IPS DF 4.7 (cell line): ENCODE measurements around the gene NUP133.
"Not testable (repeated sequence)": the region's sequence is repeated elsewhere in the genome, so short reads cannot be mapped to it uniquely, and the experiment has no call there.

Source experiments
- DNase-seq: peaks from one replicate; pipeline ENCODE4 v3.0.0-alpha.2; 2013; ENCODE audit warnings: low spot score; ENCODE audit errors: extremely low read depth

Gene NUP133

GRCh38 chr1:229420224-229420623 is 87.9 kb downstream of the NUP133 start:
- no peak for DNase-seq

DNA sequence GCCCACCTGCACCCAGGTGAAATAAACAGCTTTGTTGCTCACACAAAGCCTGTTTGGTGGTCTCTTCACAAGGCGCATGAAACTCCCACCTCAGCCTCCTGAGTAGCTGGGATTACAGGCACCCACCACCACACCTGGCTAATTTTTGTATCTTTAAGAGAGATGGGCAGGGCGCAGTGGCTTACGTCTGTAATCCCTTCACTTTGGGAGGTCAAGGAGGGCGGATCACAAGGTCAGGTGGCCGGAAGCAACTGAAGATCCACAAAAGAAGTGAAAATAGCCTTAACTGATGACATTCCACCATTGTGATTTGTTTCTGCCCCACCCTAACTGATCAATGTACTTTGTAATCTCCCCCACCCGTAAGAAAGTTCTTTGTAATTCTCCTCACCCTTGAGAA is 89.6 kb downstream of the NUP133 start:
- not testable (repeated sequence) for DNase-seq

DNA sequence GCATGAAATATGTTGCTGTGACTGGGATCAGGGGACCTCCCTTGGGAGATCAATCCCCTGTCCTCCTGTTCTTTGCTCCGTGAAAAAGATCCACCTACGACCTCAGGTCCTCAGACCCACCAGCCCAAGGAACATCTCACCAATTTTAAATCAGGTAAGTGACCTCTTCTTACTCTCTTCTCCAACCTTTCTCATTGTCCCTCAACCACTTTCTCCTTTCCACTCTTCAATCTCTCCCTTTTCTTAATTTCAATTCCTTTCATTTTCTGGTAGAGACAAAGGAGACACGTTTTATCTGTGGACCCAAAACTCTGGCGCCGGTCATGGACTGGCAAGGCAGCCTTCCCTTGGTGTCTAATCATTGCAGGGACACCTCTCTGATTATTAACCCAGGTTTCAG is 95.3 kb downstream of the NUP133 start:
- not testable (repeated sequence) for DNase-seq

- no peak for DNase-seq
Measured at GRCh38 chr1:229412056-229412455, 96.1 kb downstream of the NUP133 start.

DNA sequence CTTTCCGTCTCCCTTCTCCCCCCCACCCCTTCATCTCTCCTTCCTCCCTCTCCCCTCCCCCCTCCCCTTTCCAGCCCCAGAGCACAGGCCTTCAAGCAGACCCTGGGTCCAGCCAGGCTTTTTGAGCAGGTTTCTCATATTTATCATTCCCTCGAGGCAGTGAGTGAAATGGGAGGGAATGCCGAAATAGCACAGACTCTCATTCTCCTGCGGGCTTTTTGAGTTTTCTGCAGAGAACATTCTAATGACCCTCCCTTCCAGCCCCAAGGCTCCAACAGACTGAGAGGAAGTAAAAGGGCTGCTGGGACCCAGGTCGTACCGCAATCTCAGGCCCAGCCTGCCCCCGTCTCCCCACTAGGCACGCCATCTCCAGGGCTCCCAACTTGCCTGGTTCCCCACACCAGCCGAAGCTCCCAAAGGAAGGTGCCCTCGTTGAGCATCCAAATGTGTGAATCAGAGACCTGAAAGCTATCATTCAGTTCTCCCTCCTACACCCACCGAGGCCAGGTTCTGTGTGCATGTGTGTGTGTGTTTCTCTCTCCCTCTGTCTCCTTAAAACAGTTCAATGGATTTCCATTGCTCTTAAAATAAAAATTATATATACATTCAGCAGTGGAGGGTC is 96.6 kb downstream of the NUP133 start:
- DNase-seq, result no peak

GRCh38 chr1:229410692-229411433 is 97.3 kb downstream of the NUP133 start:
- DNase-seq, result no peak

DNA sequence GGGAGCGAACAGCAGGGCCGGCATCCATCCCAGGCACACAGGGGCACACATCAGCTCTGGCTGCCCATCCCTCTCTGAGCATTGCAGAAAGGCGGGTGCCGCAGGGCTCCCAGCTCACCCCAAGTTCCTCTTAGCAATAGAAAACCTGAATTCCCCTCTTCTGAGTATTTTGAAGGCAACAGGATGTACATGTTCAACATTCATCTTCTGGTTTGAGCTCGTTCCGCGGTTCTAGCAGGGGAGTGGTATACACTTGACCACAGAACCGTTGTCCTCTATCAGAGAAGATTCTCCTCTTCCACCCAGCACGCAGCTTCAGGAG is 97.8 kb downstream of the NUP133 start:
- DNase-seq, result no peak

DNA sequence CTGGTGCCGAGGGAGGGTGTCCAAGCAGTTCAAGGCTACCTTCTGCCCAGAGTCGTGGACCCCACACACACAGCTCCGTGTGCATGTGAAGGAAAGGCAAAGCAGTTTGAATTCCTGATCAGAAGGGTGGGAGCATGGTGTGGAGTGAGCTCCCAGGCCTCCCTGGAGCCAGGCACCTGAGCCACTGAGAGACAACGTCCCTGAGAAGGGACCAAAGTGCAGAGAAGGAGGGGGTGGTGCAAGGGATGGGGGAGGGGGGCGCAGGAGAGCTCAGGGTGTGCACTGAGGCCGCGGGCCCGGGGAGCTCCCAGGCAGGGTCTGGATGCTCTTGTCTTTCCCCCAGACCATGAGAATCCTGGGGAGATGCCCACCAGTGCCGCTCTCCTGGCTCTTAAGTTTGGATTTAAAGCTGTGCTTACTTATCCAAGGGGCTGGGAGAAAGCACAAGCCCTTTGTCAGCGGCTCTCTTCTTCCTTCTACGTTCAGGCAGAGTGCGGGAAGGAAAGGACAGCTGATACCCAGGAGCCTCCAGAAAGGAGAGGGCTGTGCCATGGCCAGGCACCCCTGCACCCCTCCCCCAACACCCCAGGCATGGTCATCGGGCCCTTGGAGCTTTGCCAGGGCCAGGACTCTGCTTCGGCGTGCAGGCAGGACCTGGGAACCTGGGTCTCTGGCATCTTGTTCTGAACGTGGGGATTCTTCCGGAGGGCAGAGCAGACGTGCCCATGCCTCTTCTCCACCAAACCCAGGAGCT is 98.3 kb downstream of the NUP133 start:
- no peak for DNase-seq

DNA sequence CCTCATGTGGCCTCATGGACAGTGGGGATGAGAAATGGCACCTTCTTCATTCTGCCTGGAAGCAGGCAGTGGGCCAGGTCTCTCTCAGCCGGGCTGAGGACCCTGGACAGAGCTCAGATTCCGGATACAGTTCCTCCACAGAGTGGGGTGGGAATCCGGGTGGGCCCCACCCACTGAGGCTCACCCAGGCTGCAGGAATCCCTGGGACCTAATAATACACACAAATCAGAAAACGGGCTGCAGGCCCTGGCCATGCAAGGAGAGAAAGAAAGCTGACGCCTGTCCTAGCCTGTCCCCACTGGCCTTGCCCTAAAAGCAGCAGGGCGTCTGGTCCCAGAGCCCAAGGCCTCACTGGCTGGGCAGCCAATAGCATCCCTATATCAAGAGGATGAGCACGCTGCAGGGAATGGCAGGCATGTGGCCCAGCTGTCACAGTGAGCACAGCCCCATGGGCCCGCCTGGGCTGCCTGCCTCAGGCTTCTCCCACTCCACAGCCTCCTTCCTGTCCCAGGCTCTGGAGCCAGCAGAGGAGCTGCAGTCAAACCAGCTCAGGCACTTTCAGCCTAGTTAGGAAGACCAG is 99.6 kb downstream of the NUP133 start:
- DNase-seq, result no peak

DNA sequence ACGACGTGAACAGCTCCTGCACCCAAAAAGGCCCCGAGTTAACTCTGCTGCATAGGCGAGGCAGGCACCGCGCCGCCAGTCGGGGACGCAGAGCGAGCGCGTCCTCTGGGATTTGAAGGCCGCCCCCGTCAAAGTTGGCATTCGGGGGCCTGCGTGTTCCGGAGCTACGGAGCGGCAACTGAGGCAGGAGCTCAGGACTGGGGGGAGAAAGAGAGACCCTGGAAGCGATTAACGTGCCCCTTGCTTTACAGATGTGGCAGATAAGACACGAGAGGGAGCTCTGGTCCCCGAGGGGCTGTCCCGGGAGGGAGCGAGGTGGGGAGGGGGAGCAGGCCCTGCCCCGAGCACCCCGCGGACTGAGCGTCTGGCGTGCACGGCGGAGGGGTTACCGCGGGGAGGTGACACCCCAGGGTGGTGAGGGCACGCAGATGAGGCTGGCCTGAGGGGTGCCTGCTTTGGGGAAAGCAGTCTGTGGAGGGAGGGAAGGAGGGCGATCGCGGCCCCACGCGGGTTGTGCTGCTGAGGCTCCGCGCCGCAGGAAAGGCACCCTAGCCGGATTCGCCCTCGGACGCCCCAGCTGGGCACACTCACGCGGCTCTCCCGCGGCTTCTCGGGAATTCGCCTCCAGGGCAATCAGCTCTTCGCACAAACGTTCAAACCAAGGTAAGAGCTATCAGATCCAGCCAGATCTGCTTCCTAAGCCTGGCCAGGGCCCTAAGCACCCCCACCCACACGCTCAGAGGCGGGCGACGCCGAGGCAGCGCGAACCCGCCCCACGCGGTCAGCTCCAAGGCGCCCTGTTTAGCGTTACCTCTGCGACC is 100.7 kb downstream of the NUP133 start:
- DNase-seq, result no peak

DNA sequence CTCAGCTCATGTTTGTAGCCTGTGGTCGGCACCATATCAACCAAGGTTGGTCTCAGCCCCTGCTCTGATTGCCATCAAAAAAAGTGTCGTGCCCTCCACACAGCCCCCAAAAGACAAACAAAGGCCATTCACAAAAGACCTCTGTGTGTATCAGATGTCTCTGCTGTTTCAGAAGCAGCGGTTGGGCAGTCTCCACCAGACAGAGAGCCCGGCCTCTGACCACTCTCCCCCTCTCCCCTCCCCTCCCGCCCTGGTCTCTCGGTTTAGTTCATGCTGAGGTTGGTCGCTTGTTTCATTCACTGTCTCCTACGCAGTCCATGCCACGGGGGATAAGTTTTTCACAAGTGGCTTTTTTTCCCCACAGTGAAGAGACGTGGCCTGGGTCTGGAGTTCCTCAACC is 101.3 kb downstream of the NUP133 start:
- DNase-seq, result no peak

DNA sequence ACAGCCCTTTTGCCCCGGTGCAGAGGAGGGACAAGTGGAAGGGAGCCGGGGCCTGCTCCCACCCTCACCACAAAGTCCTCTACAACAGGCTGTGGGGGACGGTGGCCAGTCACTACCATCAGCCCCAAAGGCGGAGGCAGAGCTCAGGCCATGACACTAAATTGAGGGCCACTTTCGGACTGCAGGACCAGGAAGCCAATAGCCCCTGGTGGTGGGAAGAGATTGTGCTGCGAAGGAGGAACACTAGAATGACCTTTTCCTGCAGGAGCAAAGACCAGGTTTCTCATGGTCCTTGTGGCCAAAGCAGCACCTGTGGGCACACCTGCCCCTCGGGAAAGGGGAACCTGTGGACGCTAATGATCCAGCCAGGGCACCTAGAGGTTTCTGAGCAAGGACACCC is 104.6 kb downstream of the NUP133 start:
- DNase-seq, result no peak

DNA sequence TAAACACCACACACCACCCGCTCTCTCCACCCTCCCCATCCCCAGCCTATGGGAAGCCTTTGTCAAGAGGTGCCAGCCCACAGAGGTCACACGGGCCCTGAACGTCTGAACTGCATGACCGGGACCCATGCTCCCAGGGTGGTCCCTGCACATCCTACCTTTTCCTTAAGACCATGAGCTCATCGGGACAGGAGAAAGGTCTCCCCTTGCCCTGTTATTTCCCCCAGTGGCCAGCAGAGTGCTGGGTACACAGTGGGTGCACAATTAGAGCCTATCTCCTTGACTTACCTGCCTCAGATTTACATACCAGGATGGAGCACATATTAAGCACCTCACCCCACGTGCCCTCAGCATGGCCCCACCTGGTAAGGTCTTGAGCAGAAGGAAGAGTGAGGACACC is 105.1 kb downstream of the NUP133 start:
- no peak for DNase-seq

GRCh38 chr1:229402329-229402728 is 105.8 kb downstream of the NUP133 start:
- not testable (repeated sequence) for DNase-seq

GRCh38 chr1:229397762-229398161 is 110.4 kb downstream of the NUP133 start:
- no peak for DNase-seq

- no peak for DNase-seq
Measured at GRCh38 chr1:229396585-229397206, 111.4 kb downstream of the NUP133 start.

DNA sequence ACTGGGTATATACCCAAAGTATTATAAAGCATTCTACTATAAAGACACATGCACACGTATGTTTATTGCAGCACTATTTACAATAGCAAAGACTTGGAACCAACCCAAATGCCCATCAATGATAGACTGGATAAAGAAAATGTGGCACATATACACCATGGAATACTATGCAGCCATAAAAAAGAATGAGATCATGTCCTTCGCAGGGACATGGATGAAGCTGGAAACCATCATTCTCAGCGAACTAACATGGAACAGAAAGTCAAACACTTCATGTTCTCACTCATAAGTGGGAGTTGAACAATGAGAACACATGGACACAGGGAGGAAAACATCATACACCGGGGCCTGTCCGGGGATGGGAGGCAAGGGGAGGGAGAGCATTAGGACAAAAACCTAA is 113.6 kb downstream of the NUP133 start:
- DNase-seq, result not testable (repeated sequence)

GRCh38 chr1:229392936-229393335 is 115.2 kb downstream of the NUP133 start:
- no peak for DNase-seq
